HG02981 (cell line): ENCODE results near the gene ZNF891.

Source experiments
- ATAC-seq: cut with Tn5 transposase; IDR thresholded peaks from one replicate; pipeline ENCODE4 v1.9.1; 2021; ENCODE audit warnings: mild to moderate bottlenecking, moderate library complexity; ENCODE audit not compliant: unreplicated experiment

The ZNF891 gene

DNA sequence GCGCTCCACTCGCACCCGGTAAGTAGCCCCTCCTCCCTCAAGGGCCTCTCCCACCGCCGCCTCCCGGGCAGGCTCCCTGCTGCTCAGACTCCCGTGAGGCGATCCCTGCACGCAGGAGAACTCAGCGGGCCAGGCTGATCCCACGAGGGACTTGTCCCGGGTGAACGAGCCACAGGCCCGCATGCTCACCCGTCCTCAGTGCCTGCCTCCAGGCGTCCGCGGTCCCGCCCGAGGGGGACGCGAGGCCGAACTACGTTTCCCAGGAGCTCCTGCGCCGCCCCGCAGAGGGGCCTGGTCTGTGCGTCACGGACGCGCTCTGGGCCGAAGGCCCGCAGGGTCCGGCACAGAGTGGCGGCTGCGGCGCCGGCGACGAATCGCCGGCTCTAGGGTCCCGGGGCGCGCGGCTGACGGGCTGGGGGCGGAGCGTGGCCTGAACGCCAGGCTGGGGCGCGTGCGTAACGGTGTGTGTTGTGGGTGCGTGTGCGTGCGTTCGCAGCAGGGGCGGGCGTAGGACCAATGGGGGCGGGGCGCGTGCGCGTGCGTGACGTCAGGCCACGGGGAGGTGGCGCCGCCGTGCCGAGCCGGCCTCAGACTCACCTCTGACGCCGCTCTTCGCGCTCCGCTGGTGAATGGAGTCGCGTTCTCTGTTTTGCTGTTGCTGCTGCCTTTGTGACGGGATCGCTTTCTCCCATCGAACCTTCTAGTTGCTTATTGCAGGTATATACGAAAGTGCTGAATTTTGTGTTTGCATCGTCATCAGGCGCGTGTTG is at the start of gene ZNF891, which contains the start of gene ZNF10:
TSS of gene ZNF891 (minus strand) at position 237 of the 770 bp plus-strand sequence. CDS start 8,356 bp downstream, outside the sequence.
TSS of gene ZNF10 (plus strand) at position 590 of the 770 bp plus-strand sequence. CDS start 13,866 bp downstream, outside the sequence.
- ATAC-seq, result peak; percentile 91

DNA sequence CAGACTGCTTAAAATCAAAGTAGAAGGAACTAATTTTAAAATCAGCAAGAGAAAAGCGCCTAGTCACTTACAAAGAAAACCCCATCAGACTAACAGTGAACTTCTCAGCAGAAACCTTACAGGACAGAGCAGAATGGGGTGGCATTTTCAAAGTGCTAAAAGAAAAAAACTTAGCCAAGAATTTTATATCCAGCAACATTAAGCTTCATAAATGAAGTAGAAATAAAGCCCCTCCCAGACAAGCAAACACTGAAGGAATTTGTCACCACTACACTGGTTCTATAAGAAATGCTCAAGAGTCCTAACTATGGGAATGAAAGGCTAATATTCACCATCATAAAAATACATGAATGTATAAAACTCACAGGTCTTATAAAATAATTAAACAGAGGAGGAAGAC is 44.8 kb upstream of the ZNF891 start:
- ATAC-seq, result no peak

DNA sequence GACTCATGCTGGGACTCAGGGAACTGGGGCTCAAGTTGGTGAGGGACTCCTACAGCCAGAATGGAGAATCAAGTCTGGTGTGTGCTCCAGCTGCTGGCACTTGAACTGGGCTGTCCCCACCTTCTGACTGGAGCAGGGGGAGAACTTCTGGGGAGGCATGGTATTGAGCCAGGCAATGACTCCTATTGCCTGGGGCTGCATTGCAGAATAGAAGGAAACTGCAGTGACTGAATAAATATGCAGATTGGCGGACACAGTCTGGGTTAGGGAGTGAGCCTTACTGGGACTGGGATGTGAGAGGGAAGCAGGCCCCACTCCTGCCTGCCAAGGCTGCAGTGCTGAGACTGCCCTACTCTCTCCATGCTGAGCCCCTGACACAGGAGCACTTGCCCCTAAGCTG is 42.4 kb upstream of the ZNF891 start:
- ATAC-seq, result no peak

- ATAC-seq, result no peak
Measured at GRCh38 chr12:133165776-133166175, 35.7 kb upstream of the ZNF891 start.

- no peak for ATAC-seq
Measured at GRCh38 chr12:133156125-133156690, 26.1 kb upstream of the ZNF891 start.

DNA sequence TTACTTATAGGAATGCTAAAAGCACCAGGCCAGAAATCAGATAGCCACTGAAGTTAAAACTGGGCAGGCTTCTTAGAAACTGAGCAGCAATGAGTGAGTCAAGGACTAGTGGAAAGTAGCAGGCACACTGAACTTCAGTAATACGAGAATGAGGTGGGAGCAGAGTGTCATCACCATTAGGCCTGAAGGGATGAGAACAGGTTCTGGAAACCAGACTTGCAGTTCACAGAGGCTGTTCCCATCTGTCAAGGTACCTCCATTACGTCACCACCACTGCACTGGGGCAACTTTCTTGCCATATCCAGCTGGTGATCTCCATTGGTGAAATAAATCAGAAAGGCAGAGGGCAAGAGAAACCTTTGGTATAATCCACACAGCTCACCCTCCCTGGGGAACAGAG is 15.9 kb upstream of the ZNF891 start:
- no peak for ATAC-seq

DNA sequence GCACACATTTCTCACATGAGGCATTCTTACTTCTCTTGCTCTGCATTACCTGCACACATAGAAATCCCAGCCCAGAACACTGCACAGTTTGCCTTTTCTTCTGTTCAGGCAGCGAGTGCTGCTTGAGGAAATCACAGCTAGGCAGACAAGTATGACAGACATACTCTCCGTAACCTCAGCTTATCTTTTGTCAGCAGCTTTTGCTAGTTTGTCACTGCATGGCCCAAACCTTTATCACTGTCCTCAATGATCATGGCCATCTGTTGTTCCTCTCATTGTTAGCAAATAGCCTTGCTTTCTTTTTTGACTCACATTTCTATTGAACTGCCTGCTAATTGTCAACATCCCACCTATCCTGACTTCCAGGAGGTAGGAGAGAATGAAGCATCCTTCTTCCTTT is 5.7 kb upstream of the ZNF891 start:
- no peak for ATAC-seq

GRCh38 chr12:133130808-133131128 is 694 bp upstream of the ZNF891 start:
- ATAC-seq, result peak; percentile 6

GRCh38 chr12:133129368-133130037 is 571 bp downstream of the ZNF891 start:
- ATAC-seq, result no peak

- ATAC-seq, result no peak
Measured at GRCh38 chr12:133124674-133125073, 5.4 kb downstream of the ZNF891 start.

DNA sequence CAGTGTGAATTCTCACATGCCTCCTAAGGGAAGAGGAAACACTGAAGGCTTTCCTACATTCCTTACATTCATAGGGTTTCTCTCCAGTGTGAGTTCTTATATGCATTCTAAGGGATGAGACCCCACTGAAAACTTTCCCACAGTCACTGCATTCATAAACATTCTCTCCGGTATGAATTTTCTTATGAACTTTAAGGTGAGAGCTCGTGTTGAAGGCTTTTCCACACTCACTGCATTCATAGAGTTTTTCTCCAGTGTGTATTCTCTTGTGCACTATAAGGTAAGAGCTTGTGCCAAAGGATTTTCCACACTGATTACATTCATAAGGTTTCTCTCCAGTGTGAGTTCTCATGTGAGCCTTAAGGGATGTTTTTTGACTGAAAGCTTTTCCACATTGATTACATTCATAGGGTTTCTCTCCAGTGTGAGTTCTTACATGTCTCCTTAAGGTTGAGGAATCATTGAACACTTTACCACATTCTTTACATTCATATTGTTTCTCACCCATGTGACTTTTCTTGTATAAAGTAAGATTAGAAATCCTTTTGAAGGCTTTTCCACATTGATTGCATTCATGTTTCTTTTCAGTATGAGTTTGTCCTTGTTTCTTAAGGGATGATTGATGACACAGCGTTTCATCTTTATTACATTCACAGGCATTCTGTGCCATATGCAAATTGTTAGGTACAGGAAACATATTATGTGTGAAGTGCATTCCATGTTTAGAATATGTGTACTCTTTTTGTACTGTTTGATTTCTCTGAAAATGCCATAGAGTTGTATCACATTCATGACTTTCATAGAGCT is 9.5 kb downstream of the ZNF891 start:
- no peak for ATAC-seq

- ATAC-seq, result no peak
Measured at GRCh38 chr12:133108150-133108549, 21.9 kb downstream of the ZNF891 start.

DNA sequence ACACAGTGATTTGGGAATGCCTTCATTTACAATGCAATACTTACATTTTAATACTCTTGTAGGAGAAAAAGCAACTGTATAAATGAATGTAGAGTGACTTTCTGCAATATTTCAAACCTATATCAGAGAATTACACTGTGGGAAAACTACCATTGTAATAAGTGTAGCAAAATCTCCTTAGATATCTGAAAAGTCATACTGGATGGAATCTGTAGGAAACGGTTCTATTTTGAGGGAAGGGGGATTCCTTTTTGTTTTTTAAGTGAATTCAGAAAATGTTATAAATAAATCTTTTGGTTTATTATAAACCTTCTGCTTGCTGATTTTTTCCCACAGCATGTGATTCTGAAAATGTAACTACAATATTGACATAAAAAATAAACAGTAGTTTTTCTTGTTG is 23.0 kb downstream of the ZNF891 start:
- no peak for ATAC-seq

- ATAC-seq, result no peak
Measured at GRCh38 chr12:133106253-133106652, 23.8 kb downstream of the ZNF891 start.

GRCh38 chr12:133105620-133106019 is 24.5 kb downstream of the ZNF891 start:
- ATAC-seq, result no peak

DNA sequence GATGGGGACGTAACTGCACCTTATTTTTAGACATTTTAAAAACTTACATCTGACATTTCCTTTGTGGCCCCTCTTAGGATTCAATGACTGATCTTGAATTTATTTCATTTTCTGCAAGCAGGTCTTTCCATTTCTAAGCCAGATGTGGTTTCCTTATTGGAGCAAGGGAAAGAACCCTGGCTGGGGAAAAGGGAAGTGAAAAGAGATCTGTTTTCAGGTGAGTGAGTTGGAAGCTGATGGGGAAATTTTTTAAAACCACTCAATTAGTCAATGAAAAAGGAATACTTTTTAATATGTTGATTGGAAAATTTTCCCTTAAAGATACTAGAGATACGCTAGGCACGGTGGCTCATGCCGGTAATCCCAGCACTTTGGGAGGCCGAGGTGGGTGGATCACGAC is 46.7 kb downstream of the ZNF891 start:
- no peak for ATAC-seq

DNA sequence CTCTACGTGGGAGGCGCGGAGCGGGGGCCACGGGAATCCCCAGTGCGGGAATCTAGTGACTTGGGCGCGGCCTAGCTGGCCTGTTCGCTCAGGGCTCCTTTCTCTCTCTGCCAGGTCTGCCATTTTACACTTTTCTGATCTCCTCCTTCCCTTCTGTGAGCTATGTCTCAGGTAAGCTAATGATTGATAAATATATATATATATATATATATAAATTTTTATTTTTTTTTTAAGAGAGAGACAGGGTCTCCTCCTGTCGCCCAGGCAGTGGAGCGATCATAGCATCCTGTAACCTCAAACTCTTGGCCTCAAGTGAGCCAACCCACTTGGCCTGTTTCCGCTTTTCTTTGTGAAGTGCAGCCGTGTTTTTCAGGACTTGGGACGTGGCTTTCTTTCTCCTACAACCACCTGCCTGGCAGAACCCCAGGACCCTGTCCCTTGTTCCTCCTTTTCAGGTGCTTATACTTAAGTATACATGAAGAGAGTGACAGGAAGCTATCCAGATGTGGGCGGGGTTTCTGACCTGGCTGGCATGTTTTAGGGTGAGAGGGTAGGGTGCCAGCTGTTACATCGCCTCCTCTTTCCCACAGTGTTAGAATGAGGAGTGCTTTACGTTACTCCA is 48.8 kb downstream of the ZNF891 start:
- no peak for ATAC-seq

DNA sequence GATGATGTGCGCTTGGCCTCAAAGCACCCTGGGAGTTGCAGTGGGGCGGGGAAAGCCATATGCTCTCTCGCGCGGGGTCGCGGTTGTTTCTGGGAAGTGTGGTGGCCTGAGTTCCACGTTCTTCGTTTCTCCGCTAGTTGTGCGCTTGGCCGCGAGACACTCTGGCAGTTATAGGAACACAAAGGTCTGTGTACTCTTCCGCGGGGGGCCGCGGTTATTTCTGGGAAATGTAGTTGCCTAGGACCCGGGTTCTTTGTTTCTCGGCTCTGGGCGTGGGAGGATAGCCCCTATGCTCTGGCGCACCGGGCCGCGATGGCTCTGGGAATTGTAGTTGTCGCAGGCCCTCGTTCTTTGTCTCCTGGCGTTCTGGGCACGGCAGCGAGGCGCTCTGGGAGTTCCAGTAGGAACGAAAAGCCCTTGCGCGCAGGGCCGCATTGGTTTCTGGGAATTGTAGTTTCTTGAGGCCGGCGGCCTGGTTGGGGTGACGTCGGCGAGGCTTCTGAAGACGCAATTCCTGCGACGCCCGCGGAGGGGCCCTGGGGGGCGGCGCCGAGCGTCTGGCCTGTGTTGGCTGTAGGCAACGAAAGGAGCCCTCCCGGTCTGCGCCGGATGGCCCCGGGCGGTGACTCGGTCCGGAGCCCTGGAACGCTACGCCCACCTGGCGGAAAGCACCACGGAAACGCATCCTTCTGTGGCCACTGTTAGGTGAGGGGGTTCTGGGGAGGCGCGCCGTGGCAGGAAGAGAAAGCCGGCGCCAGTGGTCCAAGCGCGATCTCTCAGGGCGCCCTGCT is 49.5 kb downstream of the ZNF891 start, which contains the start of gene ZNF140:
TSS of gene ZNF140 (plus strand) at position 556 of the 791 bp plus-strand sequence. CDS start 398 bp downstream, outside the sequence.
- ATAC-seq, result peak; percentile 68

- peak; percentile 67 for ATAC-seq
Measured at GRCh38 chr12:133080026-133080367, 50.1 kb downstream of the ZNF891 start.

DNA sequence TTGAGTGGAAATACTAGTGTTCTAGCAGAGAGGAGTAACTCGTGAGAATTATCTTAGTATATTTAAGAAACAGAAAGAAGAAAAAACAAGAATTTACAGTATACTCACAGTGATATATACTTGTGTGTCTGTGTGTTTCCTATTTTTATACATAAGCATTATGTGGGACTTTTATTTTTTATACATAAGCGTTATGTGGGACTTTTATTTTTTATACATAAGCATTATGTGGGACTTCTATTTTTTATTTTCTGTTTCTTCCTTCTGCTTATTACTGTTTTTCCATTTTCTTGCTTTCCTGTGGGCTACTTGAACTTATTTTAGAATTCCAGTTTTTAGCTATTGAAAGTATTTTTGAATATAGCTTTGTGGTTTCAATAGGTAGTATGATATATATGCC is 56.2 kb downstream of the ZNF891 start:
- ATAC-seq, result no peak
